ACC112 (cell line): Measurements from ENCODE around the gene ACOT7.

Source experiments
- H2AFZ ChIP-seq: fragments of 200-600 bp; sonication (generic); one replicate; pipeline ENCODE4 v1.6.0; 2017; ENCODE audit warnings: antibody characterized with exemption, low read length; ENCODE audit not compliant: unreplicated experiment
- H3K27ac ChIP-seq: fragments of 200-600 bp; sonication (generic); 2 replicates; pipeline ENCODE4 v1.5.1; 2014; ENCODE audit warnings: low read depth, mild to moderate bottlenecking, antibody characterized with exemption, low read length, moderate library complexity
- H3K27me3 ChIP-seq: fragments of 200-600 bp; sonication (generic); 2 replicates; pipeline ENCODE4 v1.6.1; 2014; ENCODE audit warnings: mild to moderate bottlenecking, antibody characterized with exemption, low read length, moderate library complexity, mixed read lengths; ENCODE audit not compliant: insufficient read depth
- H3K36me3 ChIP-seq: fragments of 200-600 bp; sonication (generic); 2 replicates; pipeline ENCODE4 v1.6.1; 2016; ENCODE audit warnings: mild to moderate bottlenecking, antibody characterized with exemption, low read length, moderate library complexity, mixed read lengths; ENCODE audit not compliant: insufficient read depth
- H3K4me1 ChIP-seq: fragments of 200-600 bp; sonication (generic); one replicate; pipeline ENCODE4 v1.6.1; 2016; ENCODE audit warnings: low read length, mixed read lengths; ENCODE audit not compliant: insufficient read depth, unreplicated experiment, control insufficient read depth
- H3K4me3 ChIP-seq: fragments of 200-600 bp; sonication (generic); 2 replicates; pipeline ENCODE4 v1.5.1; 2014; ENCODE audit warnings: mild to moderate bottlenecking, low read depth, low read length
- H3K79me2 ChIP-seq: fragments of 200-600 bp; sonication (generic); one replicate; pipeline ENCODE4 v1.6.0; 2016; ENCODE audit warnings: low read length; ENCODE audit not compliant: control insufficient read depth, unreplicated experiment, insufficient read depth

ACOT7 gene

GRCh38 chr1:6262555-6263420, 130.8 kb downstream of the ACOT7 start:
- Histone ChIP-seq H2AFZ (no peak overlapping the region), H3K36me3 (no peaks in the 10 kb centered on the region), H3K79me2 (no peaks in the 10 kb centered on the region), H3K27ac (no peak overlapping the region), H3K27me3 (no peaks in the 10 kb centered on the region), H3K4me1 (peaks cover 5% of the 10 kb centered on the region), H3K4me3 (no peak overlapping the region)

DNA sequence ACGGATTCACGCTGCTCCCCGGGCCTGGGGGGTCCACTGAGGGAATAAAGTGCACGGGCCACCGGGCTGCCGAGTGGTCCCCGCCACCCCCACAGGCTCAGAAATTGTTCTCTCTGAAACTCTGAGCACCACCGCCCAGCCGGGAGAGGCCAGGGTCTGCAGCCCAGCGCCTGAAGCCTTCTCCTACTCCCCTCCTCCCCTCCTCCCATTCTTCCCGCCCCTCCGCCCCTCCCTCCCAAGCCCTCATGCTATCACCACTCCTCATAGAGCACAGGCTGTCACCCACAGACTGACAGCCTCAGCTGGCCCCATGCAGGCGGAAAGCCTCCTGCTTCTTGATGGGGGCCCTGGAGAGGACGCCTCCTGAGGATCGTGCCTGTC, 132.0 kb downstream of the ACOT7 start:
- no peaks in the 10 kb centered on the region for H3K27me3 ChIP-seq
- H3K36me3 ChIP-seq, result no peaks in the 10 kb centered on the region
- H3K4me3 ChIP-seq, result no peak overlapping the region
- H3K4me1 ChIP-seq, result no peaks in the 10 kb centered on the region
- H3K27ac ChIP-seq, result no peak overlapping the region
- peak overlapping the region; percentile 23 for H2AFZ ChIP-seq
- no peaks in the 10 kb centered on the region for H3K79me2 ChIP-seq

DNA sequence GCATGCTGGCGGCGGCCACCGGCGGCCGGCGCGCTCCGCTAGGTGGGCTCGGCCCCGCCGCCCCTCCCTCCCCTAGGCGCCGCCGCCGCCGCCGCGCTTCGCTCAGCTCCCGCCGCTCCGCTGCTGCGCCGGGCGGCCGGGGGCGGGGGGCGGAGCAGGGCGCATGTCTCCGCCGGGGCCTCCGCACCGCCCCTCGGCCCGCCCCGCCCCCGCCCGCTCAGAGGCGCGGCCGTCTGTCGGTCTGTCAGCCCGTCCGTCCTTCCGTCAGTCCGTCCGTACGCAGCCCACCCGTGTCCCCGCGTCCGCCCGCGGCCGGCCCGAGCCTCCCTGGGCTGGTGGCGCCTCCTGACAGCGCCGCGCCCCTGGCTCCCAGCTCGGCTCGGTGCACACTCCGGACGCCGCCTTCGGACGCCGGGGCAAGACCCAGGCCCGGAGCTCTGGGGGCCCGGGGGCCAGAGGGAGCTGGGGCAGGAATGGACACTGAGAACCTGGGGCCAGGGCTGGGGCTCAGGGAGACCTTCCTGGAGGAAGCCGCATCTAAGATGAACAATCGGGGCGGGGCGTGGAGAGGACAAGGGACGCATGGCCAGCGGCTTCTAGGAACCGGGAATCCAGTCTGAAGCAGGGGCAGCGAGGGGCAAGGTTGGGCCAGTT, 132.5 kb downstream of the ACOT7 start, which contains the start of gene GPR153:
TSS of gene GPR153 (minus strand) at position 138 of the 654 bp plus-strand sequence. CDS start 6,193 bp downstream, outside the sequence.
- Histone ChIP-seq H3K4me3 (peak within 1 kb of the TSS; percentile 80), H3K27ac (no peak within 1 kb of the TSS), H3K27me3 (no peaks in the 10 kb centered on the region), H2AFZ (peak within 1 kb of the TSS; percentile 23), H3K79me2 (no peaks in the 10 kb centered on the region), H3K36me3 (no peaks in the 10 kb centered on the region), H3K4me1 (no peaks in the 10 kb centered on the region)

GRCh38 chr1:6260433-6260934, 133.1 kb downstream of the ACOT7 start:
- Histone ChIP-seq H3K79me2 (no peaks in the 10 kb centered on the region), H3K27ac (no peak overlapping the region), H2AFZ (no peak overlapping the region), H3K4me3 (peak overlapping the region; percentile 80), H3K36me3 (no peaks in the 10 kb centered on the region), H3K27me3 (no peaks in the 10 kb centered on the region), H3K4me1 (no peaks in the 10 kb centered on the region)

- Histone ChIP-seq H3K79me2 (no peaks in the 10 kb centered on the region), H3K4me3 (peak overlapping the region; percentile 80), H3K4me1 (no peaks in the 10 kb centered on the region), H2AFZ (no peak overlapping the region), H3K36me3 (no peaks in the 10 kb centered on the region), H3K27me3 (no peaks in the 10 kb centered on the region), H3K27ac (no peak overlapping the region)
Observed at GRCh38 chr1:6259491-6260362, 133.8 kb downstream of the ACOT7 start.

GRCh38 chr1:6258675-6259074, 134.9 kb downstream of the ACOT7 start:
- no peaks in the 10 kb centered on the region for H3K36me3 ChIP-seq
- no peaks in the 10 kb centered on the region for H3K4me1 ChIP-seq

GRCh38 chr1:6257541-6258069, 136.0 kb downstream of the ACOT7 start:
- Histone ChIP-seq H3K27ac (no peak overlapping the region), H3K79me2 (no peaks in the 10 kb centered on the region), H3K4me1 (no peaks in the 10 kb centered on the region), H3K27me3 (no peaks in the 10 kb centered on the region), H3K4me3 (no peak overlapping the region), H3K36me3 (no peaks in the 10 kb centered on the region), H2AFZ (no peak overlapping the region)

More at GRCh38 chr1:6258675-6259074, 134.9 kb downstream of the ACOT7 start:
- no peak overlapping the region for H3K27ac ChIP-seq
- no peaks in the 10 kb centered on the region for H3K79me2 ChIP-seq
- H2AFZ ChIP-seq, result no peak overlapping the region
- no peak overlapping the region for H3K4me3 ChIP-seq
- H3K27me3 ChIP-seq, result no peaks in the 10 kb centered on the region

GRCh38 chr1:6256645-6257044, 136.9 kb downstream of the ACOT7 start:
- H3K79me2 ChIP-seq, result no peaks in the 10 kb centered on the region
- no peaks in the 10 kb centered on the region for H3K4me1 ChIP-seq
- H3K36me3 ChIP-seq, result no peaks in the 10 kb centered on the region
- H2AFZ ChIP-seq, result no peak overlapping the region
- H3K27me3 ChIP-seq, result no peaks in the 10 kb centered on the region
- no peak overlapping the region for H3K4me3 ChIP-seq
- H3K27ac ChIP-seq, result no peak overlapping the region

DNA sequence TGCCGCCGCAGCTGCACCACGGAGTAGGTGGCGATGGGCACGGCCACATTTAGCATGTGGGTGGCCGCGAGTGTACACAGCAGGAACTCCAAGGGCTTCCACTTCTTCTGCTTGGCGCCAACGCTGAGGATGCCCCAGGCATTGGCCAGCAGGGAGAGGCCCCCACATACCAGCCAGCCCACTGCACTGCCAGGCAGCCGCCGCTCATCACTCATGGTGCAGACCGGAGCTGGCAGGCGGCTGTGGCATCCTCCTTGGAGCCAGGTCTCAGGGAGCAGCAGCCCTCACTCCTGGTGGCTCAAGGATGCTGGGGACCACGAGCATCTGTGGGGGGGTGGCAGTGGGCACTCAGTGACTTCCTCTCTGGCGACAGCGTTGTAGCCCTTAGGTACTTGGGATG, 138.9 kb downstream of the ACOT7 start:
- Histone ChIP-seq H3K4me3 (no peak overlapping the region), H3K27me3 (peaks cover 7% of the 10 kb centered on the region; the same call in 1 of the 2 replicates), H3K27ac (no peak overlapping the region), H3K79me2 (no peaks in the 10 kb centered on the region), H3K4me1 (no peaks in the 10 kb centered on the region), H2AFZ (no peak overlapping the region), H3K36me3 (no peaks in the 10 kb centered on the region)

GRCh38 chr1:6253380-6253779, 140.2 kb downstream of the ACOT7 start:
- Histone ChIP-seq H3K27me3 (peaks cover 17% of the 10 kb centered on the region; the same call in 1 of the 2 replicates), H3K36me3 (no peaks in the 10 kb centered on the region)

More at GRCh38 chr1:6253380-6253779, 140.2 kb downstream of the ACOT7 start:
- H3K4me3 ChIP-seq, result no peak overlapping the region
- no peaks in the 10 kb centered on the region for H3K4me1 ChIP-seq
- no peak overlapping the region for H3K27ac ChIP-seq
- H2AFZ ChIP-seq, result no peak overlapping the region
- H3K79me2 ChIP-seq, result no peaks in the 10 kb centered on the region
